Neural cell (in vitro differentiated cells): ENCODE measurements around the gene GSK3B. TPM values are rescaled to one million over a fixed set of nuclear protein-coding genes. Genes with fewer than 3 reads are reported as not detected.

Source experiments
- H2AFZ ChIP-seq: fragments of 200-600, 300-800 bp; sonication (generic), shearing (Covaris generic); 2 replicates; pipeline ENCODE4 v1.6.0; 2014; ENCODE audit warnings: low read depth, mild to moderate bottlenecking, antibody characterized with exemption, low read length, moderate library complexity
- H3F3A ChIP-seq: fragments of 200-600 bp; shearing (Covaris generic); 2 replicates; pipeline ENCODE4 v1.6.1; 2016; ENCODE audit warnings: mild to moderate bottlenecking, moderate library complexity, mixed read lengths, antibody characterized with exemption, low read length; ENCODE audit not compliant: insufficient read depth, poor library complexity, severe bottlenecking
- H3K27ac ChIP-seq: fragments of 200-600, 300-800 bp; sonication (generic), shearing (Covaris generic); 2 replicates; pipeline ENCODE4 v1.5.1; 2014; ENCODE audit warnings: mild to moderate bottlenecking, low read length, moderate library complexity
- H3K27me3 ChIP-seq: fragments of 300-800, 200-600 bp; sonication (generic), shearing (Covaris generic); 2 replicates; pipeline ENCODE4 v1.6.0; 2014; ENCODE audit warnings: mild to moderate bottlenecking, low read depth, low read length, moderate library complexity; ENCODE audit not compliant: insufficient read depth
- H3K36me3 ChIP-seq: fragments of 300-800, 200-600 bp; sonication (generic), shearing (Covaris generic); 2 replicates; pipeline ENCODE4 v1.5.1; 2014; ENCODE audit warnings: mild to moderate bottlenecking, antibody characterized with exemption, low read length, moderate library complexity; ENCODE audit not compliant: insufficient read depth
- H3K4me2 ChIP-seq: fragments of 300-800, 200-600 bp; sonication (generic), shearing (Covaris generic); 2 replicates; pipeline ENCODE4 v1.6.0; 2014; ENCODE audit warnings: mild to moderate bottlenecking, low read length
- H3K4me3 ChIP-seq: fragments of 300-800, 200-600 bp; sonication (generic), shearing (Covaris generic); 2 replicates; pipeline ENCODE4 v1.5.1; 2014; ENCODE audit warnings: mild to moderate bottlenecking, low read length, moderate library complexity
- H3K79me2 ChIP-seq: fragments of 200-600 bp; shearing (Covaris generic); replicated peaks from 2 replicates; pipeline ENCODE4 v1.6.0; 2014; ENCODE audit warnings: mild to moderate bottlenecking, low read length, moderate library complexity; ENCODE audit not compliant: insufficient read depth
- H3K9ac ChIP-seq: fragments of 300-800, 200-600 bp; sonication (generic), shearing (Covaris generic); 2 replicates; pipeline ENCODE4 v1.6.1; 2016; ENCODE audit warnings: mild to moderate bottlenecking, low read length, mixed read lengths
- H3K9me2 ChIP-seq: fragments of 200-600 bp; shearing (Covaris generic); 2 replicates; pipeline ENCODE4 v1.6.1; 2016; ENCODE audit warnings: mild to moderate bottlenecking, low read length, mixed read lengths; ENCODE audit not compliant: insufficient read depth
- H3K9me3 ChIP-seq: fragments of 200-600, 300-800 bp; sonication (generic), shearing (Covaris generic); 2 replicates; pipeline ENCODE4 v1.6.1; 2016; ENCODE audit warnings: mild to moderate bottlenecking, mixed run types, low read length, moderate library complexity, mixed read lengths
- H4K20me1 ChIP-seq: fragments of 200-600 bp; shearing (Covaris generic); 2 replicates; pipeline ENCODE4 v1.6.1; 2016; ENCODE audit warnings: mild to moderate bottlenecking, mixed run types; ENCODE audit not compliant: insufficient read depth
- CTCF ChIP-seq: fragments of 450-650 bp; IDR thresholded peaks from 2 replicates; pipeline ENCODE4 v1.5.1; 2014; ENCODE audit warnings: antibody characterized with exemption, mild to moderate bottlenecking, moderate library complexity; ENCODE audit not compliant: poor library complexity, severe bottlenecking
- EP300 ChIP-seq: fragments of 450-650 bp; conservative IDR thresholded peaks from 2 replicates; pipeline ENCODE4 v1.6.1; 2014; ENCODE audit warnings: antibody characterized with exemption, mild to moderate bottlenecking, moderate library complexity; ENCODE audit not compliant: poor library complexity, severe bottlenecking
- MXI1 ChIP-seq: fragments of 450-650 bp; conservative IDR thresholded peaks from 2 replicates; pipeline ENCODE4 v1.6.1; 2014; ENCODE audit warnings: antibody characterized with exemption, mild to moderate bottlenecking; ENCODE audit not compliant: poor library complexity, severe bottlenecking
- RAD21 ChIP-seq: fragments of 450-650 bp; conservative IDR thresholded peaks from 2 replicates; pipeline ENCODE4 v1.6.1; 2014; ENCODE audit warnings: antibody characterized with exemption, mild to moderate bottlenecking, moderate library complexity
- REST ChIP-seq: IDR thresholded peaks from 2 replicates; pipeline ENCODE4 v1.6.1; 2012; ENCODE audit warnings: borderline replicate concordance
- SMC3 ChIP-seq: fragments of 450-650 bp; conservative IDR thresholded peaks from 2 replicates; pipeline ENCODE4 v1.6.1; 2014; ENCODE audit warnings: antibody characterized with exemption, mild to moderate bottlenecking, moderate library complexity; ENCODE audit not compliant: poor library complexity
- TAF1 ChIP-seq: IDR thresholded peaks from 2 replicates; pipeline ENCODE4 v1.6.1; 2012; ENCODE audit warnings: low read depth
- polyA plus RNA-seq: library from polyadenylated mRNA; depleted of rRNA; stranded (reverse); fragments of >200 nt; gene quantifications from 2 replicates; pipeline ENCODE4 v1.2.3, GENCODE V29; 2014

Gene GSK3B
- polyA plus RNA-seq, 1 donor from 2014 or later = 48.5 TPM

- Histone ChIP-seq H3K9me3 (no peaks in the 10 kb centered on the region), H3K36me3 (no peaks in the 10 kb centered on the region), H3K4me3 (no peak overlapping the region), H3K79me2 (no peaks in the 10 kb centered on the region), H3F3A (no peaks in the 10 kb centered on the region), H4K20me1 (no peaks in the 10 kb centered on the region), H3K27me3 (no peaks in the 10 kb centered on the region), H3K27ac (no peak overlapping the region), H3K4me2 (no peak overlapping the region), H2AFZ (no peak overlapping the region), H3K9me2 (no peaks in the 10 kb centered on the region), H3K9ac (no peak overlapping the region)
- TF ChIP-seq EP300 = no peak
- no peak for TF ChIP-seq TAF1
- no peak for TF ChIP-seq MXI1
- no peak for TF ChIP-seq SMC3
- TF ChIP-seq RAD21 = no peak
- no peak for TF ChIP-seq REST
Observed at GRCh38 chr3:119815716-119816115, 278.5 kb downstream of the GSK3B start.

GRCh38 chr3:119812491-119813058 lies 281.7 kb downstream of the GSK3B start:
- Histone ChIP-seq H3K27me3 (no peaks in the 10 kb centered on the region), H3K27ac (no peak overlapping the region), H3K36me3 (no peaks in the 10 kb centered on the region), H3K9me3 (no peaks in the 10 kb centered on the region), H3K9ac (no peak overlapping the region), H3F3A (no peaks in the 10 kb centered on the region), H3K4me3 (no peak overlapping the region), H4K20me1 (no peaks in the 10 kb centered on the region), H3K4me2 (no peak overlapping the region), H3K79me2 (no peaks in the 10 kb centered on the region), H2AFZ (no peak overlapping the region), H3K9me2 (no peaks in the 10 kb centered on the region)
- TF ChIP-seq REST (no peak), RAD21 (no peak), SMC3 (no peak), CTCF (no peak)
